ENCODE results near the gene MYL3.

MYL3 gene

DNA sequence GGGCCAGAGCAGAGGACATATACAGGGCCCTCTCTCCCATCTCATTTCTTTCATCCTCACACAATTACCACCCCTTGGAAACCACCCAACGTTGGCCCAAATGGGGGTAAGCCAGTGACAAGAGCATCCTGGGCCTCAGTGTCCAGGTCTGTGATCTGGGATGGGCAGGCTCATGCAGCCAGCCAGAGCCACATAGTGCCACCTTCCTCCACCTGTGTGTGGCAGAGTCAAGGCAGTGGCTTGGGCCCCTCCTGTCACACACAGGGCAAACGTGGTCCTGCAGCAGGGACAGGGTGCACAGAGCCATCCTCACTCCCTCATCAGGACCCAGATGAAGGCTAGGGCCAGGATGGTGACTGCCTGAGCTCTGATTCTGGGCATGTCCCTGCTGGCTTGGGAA lies 2.3 kb upstream of the MYL3 start:
- no peak overlapping the region for H3K4me3 ChIP-seq (ENCODE audit: low read depth, low read length)

GRCh38 chr3:46865031-46865507 lies 1.8 kb upstream of the MYL3 start:
- H3K4me3 ChIP-seq (ENCODE audit: low read depth, low read length): no peak overlapping the region

DNA sequence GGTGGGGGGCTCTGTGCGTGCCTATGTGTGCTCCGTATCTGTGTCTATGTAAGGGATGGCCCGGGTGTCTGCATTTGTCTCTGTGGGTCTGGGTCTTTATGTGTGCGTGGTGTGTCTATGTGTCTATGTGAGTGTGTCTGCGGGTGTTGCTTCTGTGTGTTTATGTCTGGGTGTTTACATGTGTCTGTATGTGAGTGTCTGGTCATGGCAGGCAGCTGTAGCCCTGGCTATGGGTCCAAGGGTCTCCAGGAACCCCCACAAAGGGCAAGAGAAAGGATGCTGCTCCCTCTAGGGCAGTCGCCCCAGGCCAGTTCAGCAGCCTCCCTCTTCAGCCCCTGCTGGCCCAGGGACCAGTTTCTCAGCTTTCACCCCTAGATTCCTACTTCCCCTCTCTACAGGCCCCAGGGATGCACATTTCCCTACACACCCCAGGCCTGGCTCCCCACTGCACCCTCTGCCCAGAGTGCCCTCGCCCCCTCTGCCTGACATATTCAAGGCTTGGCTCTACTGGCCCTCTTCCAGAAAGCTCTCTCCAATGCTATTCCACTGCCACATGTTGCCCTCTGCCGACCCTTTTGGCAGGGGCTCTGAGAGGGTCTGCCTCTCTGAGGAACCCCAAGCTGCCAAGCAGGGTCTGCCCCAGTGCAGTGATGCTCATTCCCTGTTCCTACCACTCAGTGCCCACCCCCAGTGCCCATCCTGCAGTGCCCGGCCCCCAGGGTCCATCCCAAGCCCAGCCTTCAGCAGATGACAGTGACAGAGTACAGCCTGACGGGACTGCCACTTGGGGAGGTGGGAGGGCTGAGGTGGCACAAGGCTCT lies 1.0 kb upstream of the MYL3 start:
- no peak overlapping the region for H3K4me3 ChIP-seq (ENCODE audit: low read depth, low read length)

DNA sequence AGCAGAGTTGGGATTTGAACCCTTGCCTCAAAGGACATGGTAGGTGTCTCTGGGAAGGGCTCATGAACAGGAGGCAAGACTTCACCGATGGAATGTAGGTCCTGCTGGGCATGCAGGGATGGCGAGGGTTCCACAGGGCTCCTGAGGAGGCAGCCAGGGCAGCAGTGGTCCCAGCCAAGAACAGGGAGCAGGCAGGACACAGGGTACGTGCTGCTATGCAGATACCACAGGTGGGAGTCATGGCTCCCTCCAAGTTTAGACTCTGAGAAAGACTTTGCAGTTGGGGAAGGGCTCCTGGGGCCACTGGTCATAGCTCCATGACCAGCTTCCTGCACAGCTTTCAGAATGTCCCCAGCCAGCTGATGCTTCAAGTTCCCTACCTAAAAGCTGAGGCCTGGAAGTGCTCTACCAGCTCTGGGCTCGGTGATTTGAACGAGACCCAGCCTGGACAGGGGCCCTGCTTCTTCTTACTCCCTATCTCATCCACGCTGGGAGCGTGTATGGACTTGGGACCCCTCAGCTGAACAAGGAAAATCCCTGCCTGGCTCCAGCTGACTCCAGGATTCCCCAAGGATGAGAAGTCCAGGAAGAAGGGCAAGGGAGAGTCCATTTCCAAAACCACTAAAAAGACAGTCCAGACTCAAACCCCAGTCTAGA lies 747 bp downstream of the MYL3 start:
- H3K4me3 ChIP-seq (ENCODE audit: low read depth, low read length): no peak overlapping the region

GRCh38 chr3:46861605-46862368 lies 1.5 kb downstream of the MYL3 start:
- H3K4me3 ChIP-seq (ENCODE audit: low read depth, low read length): no peak overlapping the region

DNA sequence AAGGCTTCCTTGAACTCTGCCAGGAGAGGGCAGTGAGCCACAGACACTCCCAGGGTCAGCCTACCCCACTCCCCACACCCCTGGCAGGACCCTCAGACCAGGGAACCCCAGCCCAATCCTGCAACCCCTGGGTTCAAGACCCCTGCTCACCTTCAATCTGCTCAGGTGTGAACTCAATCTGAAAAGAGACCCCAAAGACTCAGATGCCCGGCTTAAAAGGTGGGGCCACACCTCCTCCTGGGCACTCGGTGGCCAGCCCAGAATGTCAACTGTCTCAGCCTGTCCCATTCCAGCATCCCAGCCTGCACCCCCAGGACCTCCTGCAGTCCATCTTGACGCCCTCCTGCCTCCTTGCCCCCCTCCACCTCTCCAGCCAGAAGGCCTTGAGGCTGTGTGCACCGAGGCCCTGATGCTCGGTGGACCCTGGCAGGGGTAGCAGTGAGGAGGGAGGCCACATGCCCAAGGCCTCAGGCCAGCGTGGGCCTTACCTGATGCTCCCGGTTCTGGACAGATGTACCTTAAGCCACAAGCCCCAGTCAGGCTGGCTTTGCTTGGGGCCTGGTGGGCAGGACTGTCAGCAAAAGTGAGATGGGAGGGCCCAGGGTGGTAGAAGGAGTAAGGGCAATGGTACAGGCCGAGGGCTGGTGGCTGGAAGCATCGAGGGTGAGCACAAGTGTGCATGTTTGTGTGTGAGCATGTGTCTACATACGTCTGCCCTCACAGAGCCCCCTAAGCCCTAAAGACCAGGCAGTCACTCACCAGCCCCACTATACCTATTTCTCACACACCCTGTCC lies 2.2 kb downstream of the MYL3 start:
- no peak overlapping the region for H3K4me3 ChIP-seq (ENCODE audit: low read depth, low read length)

- H3K4me3 ChIP-seq (ENCODE audit: low read depth, low read length): no peak overlapping the region
Observed at GRCh38 chr3:46860017-46860809, 3.0 kb downstream of the MYL3 start.

DNA sequence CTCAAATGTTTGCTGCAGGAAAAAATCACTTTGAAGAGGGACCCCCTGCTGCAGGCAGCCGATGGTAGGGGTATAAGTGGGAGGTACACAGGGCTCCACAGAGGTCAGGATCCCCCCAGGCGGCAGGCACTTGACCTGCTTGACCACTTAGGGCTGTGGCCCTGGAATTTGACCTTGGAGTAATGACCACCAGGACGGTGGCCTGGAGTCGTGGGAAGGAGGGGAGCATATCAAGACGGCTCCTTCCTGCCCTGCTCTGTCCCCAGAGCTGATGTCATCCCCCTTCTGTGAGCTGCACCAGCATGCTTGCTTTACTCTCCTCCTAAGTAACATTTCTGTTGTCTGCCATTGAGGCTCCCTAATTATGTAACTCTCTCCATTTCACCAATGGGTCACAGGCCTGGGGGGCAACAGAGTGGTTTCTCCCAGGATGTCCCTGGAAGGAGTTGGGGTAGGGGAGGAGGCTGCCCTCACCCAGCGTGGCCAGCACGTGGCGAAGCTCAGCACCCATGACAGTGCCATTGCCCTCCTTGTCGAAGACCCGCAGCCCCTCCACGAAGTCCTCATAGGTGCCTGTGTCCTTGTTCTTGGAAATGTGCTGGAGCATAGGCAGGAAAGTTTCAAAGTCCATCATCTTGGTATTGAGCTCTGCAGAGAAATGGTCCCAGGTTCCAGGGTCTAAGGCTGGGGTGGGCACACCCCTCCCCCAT lies 4.1 kb downstream of the MYL3 start:
- H3K4me3 ChIP-seq (ENCODE audit: low read depth, low read length): no peak overlapping the region

DNA sequence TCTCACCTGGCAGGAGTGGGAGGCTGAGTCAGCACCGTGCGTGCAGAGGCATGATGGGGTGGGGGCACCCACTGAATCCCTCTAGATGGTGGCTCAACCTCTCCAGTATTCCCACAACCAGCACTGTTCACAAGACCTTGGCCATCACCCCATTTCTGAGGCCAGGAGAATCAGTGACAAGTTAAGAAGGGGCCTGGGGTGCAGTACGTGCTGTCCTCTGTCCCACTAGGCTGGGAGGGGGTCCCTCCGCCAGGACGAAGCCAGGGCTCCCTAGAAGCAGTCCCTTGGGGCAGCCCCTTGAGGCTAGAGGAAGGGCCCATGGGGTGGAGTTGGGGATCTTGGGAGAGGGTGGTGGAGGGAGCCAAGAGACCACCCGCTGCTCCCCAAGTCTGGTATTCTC lies 4.8 kb downstream of the MYL3 start:
- H3K4me3 ChIP-seq (ENCODE audit: low read depth, low read length): no peak overlapping the region

DNA sequence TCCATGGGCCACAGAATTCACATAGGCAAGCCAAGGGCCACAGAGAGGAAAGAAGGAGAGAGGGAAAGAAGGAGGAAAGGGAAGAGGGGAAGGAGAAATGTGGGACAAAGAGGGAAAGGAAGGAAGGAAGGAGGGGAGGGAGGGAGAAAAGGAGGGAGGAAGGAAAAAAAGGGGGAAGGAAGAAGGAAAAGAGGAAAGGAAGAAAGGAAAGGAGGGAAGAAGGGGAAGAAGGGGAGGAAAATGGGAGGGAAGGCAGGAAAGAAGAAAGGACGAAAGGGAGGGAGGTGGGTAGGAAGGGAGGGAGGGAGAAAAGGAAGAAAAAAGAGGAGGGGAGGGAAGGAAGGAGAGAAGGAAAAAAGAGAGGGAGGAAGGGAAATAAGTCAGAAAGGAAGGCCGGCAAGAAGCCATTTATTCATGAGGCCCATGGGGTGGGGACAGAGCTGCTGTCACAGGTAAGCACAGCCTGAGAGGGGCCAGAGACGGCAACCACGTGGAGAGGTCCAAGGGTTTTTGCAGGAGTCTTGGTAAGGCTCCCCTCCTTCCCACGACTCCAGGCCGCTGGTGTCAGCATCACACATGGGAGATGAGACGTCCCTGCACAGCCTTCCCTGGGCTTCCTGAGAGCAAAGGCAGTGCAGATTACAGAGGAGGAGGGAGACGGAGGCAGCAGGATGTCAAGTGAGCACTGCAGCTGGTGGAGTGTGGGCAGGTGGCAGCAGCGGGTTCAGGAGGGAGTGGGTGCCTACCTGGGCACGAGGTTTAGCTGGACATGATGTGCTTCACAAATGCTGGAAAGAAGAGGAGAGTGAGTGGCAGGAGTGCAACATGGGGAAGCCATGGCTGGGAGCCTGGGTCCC lies 5.5 kb downstream of the MYL3 start:
- no peak overlapping the region for H3K4me3 ChIP-seq (ENCODE audit: low read depth, low read length)

DNA sequence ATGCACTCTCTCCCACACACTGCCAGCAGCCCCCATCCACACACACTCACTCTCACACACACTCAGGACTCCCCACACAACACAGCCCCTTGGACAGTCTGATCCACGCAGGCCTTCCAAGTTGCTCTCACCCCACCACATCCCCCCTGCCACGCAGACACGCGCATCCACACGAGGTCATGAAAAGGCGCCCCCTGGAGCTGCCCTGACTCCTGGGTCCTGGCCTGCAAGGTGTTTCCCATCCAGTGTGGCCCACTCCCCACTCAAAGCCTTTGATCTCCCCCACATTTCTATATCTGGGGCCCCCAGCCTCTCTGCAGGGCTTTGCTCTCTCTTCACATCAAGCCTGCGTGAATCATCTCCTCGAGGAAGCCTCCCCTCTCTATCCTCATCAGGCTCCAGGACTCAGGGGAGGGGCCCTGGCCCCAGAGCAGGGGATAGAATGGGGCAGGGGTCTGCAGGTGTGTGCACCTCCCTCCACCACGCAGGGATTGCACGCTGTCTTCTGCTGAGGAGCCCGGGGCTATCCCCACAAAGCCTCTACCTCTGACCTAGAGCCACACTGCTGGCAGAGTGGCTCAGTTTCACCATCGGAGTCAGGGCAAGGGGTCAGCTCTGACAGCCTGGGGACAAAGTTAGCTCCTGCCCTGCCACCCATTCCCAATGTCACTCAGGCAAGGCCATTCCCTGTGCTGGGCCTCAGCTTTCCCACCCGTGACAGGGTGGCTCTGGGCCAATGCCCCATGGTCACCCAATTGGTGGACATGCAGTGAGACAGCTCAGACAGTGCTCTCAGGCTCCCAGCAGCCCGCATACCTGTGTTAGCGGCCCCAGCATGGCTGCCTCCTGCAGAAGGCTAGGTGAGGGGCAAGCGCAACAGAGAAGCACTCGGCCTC lies 6.4 kb downstream of the MYL3 start:
- H3K4me3 ChIP-seq (ENCODE audit: low read depth, low read length): no peak overlapping the region

DNA sequence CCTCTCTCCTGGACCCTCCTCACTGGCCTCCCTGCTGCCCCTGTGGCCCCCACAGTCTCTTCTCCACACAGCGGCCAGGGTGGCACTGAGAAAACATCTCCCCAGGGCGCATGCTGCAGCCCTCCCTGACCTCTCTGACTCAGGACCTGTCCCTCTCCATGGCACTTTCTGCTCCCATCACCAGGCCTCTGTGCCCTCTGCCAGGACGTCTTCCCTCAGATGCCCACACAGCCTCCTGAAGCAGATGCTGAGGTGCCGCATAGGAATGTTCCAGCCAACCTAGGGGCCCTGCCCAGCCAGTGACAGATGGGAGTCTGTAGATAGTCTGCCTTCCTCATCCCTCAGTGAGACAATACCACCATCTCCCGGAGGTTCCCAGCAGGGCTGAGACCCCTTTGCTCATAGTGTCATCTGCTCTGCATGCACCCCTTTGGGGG lies 8.7 kb downstream of the MYL3 start:
- H3K4me3 ChIP-seq (ENCODE audit: low read depth, low read length): no peak overlapping the region

DNA sequence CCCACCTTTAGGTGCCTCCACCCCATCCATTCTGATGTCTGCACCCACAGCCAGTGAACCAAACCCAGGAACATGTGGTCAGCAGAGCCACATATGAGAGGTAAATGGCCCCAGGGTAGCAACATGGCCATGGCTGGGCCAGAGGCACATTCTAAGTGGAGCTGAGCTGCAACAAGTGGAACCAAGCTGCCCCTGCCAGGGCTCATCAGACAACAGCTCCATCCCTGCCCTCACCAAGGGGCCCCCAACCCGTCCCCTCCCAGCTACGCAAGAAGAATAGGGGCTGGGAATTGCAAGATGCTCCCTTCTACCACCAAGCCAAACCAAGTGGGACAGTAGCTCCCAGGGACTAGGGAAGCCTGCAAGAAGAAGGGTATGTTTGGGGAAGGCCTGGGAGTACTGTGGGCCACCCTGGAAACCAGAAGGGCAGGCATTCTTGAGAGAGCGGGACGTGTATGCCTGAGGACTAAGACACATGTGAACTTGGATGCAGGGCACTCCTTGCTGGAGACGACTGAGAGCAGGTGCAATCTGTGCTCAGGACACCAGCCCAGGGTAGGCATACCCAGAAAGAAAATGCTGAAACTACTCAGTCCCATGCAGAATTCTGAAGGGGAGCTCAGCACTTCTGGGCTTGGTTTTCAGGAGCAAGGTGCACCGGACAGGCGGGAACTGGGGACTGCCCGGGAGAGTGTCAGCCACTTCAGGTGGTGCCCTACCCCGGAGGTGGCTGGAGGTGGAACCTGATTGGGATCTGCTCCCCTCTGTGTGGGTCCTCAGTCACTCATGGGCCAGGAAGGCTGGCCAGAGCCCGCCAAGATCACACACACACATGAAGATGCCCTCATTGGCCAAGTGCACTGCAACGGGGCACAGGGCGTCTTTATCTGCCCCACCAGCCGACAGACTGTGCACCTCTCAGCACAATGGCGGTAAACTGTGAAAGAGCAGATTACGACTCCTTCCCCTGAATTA lies 9.5 kb downstream of the MYL3 start:
- H3K4me3 ChIP-seq (ENCODE audit: low read depth, low read length): no peak overlapping the region

DNA sequence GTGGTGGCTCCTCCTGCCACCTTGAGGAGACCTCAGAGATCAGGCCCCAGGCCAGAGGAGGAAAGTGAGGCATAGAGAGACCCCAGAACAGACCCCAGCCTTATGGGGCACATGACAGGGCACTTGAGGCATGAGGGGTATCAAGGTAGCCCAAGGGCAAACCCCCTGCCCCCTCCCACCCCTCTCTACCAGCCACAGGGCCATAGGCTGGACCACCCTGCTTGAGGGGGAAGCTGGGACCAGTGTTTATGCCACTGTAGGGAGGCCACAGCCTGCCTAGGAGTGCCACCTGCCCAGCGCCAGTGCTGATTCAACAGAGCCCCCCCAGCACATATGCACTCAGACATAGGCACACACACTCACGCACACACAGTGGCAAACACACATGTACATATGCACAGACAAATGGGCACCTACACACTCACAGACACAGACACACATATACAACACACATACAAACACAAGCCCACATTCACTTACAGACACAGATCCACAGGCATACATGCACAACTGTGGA lies 10.3 kb downstream of the MYL3 start:
- H3K4me3 ChIP-seq (ENCODE audit: low read depth, low read length): no peak overlapping the region

GRCh38 chr3:46852334-46852720 lies 10.9 kb downstream of the MYL3 start:
- no peak overlapping the region for H3K4me3 ChIP-seq (ENCODE audit: low read depth, low read length)
